Measurements from ENCODE around the gene ADD2. TPM values are rescaled to one million over a fixed set of nuclear protein-coding genes. Genes with fewer than 3 reads are reported as not detected.

Gene ADD2
- total RNA-seq, 1 donor from 2014 or later, result 4.8 TPM

DNA sequence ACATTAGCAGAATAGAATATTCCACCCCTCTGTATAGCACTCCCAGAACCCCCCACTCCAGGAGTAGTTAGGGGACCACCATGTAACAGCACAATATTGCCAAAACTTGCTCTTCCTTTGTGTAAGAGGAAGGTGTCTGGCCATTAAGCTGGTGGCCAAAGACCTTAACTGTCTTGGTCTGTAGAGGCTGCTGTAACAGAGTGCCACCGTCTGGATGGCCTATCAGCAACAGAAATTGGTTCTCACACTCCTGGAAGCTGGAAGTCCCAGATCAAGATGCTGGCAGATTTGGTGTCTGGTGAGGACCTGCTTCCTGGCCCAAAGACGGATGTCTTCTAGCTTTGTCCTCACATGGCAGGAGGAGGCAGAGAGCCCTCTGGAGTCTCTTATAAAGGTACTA is 152.8 kb downstream of the ADD2 start:
- DNase-seq (ENCODE audit: low read depth), result no peak
- no peak overlapping the region for H2AFZ ChIP-seq (ENCODE audit: low read depth, low read length)
- H3K4me3 ChIP-seq (ENCODE audit: insufficient read depth, low read depth, low read length), result no peak overlapping the region
- no peak overlapping the region for H3K4me2 ChIP-seq (ENCODE audit: low read length)
- no peaks in the 10 kb centered on the region for H3K9me3 ChIP-seq (ENCODE audit: insufficient read depth, low read depth, low read length)
- no peaks in the 10 kb centered on the region for H3K4me1 Mint-ChIP-seq (ENCODE audit: low read depth, unreplicated experiment)
- no peaks in the 10 kb centered on the region for H3K79me2 ChIP-seq (ENCODE audit: insufficient read depth, low read length)
- H3K27me3 ChIP-seq (ENCODE audit: insufficient read depth, low read length), result peaks cover 23% of the 10 kb centered on the region
- TF ChIP-seq CTCF (IDR thresholded peaks at IDR 0.05; ENCODE audit: insufficient read depth, low read depth, low read length), result no peak
- TF ChIP-seq EZH2 (IDR thresholded peaks at IDR 0.05; ENCODE audit: insufficient read depth, low read length), result no peak
- peaks cover 5% of the 10 kb centered on the region for H3K9me3 Mint-ChIP-seq (ENCODE audit: unreplicated experiment)
- peaks cover 30% of the 10 kb centered on the region for H3K27me3 Mint-ChIP-seq (ENCODE audit: low read depth, unreplicated experiment)
- no peaks in the 10 kb centered on the region for H3K36me3 Mint-ChIP-seq (ENCODE audit: low read depth, unreplicated experiment)
- H3K9ac ChIP-seq (ENCODE audit: low read length), result no peak overlapping the region
- H3K4me1 ChIP-seq (ENCODE audit: insufficient read depth, low read length), result no peaks in the 10 kb centered on the region
- H3K36me3 ChIP-seq (ENCODE audit: insufficient read depth, low read length), result no peaks in the 10 kb centered on the region
- no peak overlapping the region for H3K4me3 Mint-ChIP-seq (ENCODE audit: unreplicated experiment)
- no peak for FAIRE-seq
- H3K27ac ChIP-seq (ENCODE audit: low read depth, low read length), result no peak overlapping the region
- H4K20me1 ChIP-seq (ENCODE audit: insufficient read depth, low read length), result no peaks in the 10 kb centered on the region
- H3K27ac Mint-ChIP-seq (ENCODE audit: unreplicated experiment), result no peak overlapping the region

DNA sequence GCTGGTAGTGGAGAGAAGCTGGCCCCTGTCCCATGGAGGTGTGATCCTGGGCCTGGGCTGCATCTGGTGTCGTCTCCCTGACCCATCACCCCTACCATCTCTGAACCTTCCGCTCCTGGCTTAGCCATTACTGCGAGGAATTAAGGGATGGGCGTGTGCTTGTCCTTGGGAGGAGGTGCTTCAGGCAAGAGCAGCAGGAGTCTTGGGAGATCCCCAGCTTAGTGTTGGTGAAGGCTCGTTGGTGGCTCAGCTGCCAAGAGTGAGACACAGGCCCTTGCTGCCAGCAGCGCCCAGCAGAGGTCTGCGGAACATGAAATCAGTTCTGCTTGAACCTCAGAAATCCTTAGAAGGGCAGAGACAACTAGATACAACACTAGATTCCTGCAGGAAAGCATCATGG is 154.5 kb downstream of the ADD2 start:
- no peaks in the 10 kb centered on the region for H4K20me1 ChIP-seq (ENCODE audit: insufficient read depth, low read length)

More for the DNA sequence above, 154.5 kb downstream of the ADD2 start:
- TF ChIP-seq CTCF (IDR thresholded peaks at IDR 0.05; ENCODE audit: insufficient read depth, low read depth, low read length) (no peak), EZH2 (IDR thresholded peaks at IDR 0.05; ENCODE audit: insufficient read depth, low read length) (no peak)
- Mint-ChIP-seq H3K36me3 (ENCODE audit: low read depth, unreplicated experiment) (no peaks in the 10 kb centered on the region), H3K9me3 (ENCODE audit: unreplicated experiment) (peaks cover 4% of the 10 kb centered on the region), H3K27me3 (ENCODE audit: low read depth, unreplicated experiment) (peaks cover 22% of the 10 kb centered on the region), H3K4me1 (ENCODE audit: low read depth, unreplicated experiment) (no peaks in the 10 kb centered on the region), H3K4me3 (ENCODE audit: unreplicated experiment) (no peak overlapping the region), H3K27ac (ENCODE audit: unreplicated experiment) (no peak overlapping the region)
- H3K36me3 ChIP-seq (ENCODE audit: insufficient read depth, low read length), result no peaks in the 10 kb centered on the region
- H2AFZ ChIP-seq (ENCODE audit: low read depth, low read length), result no peak overlapping the region
- peaks cover 2% of the 10 kb centered on the region for H3K4me1 ChIP-seq (ENCODE audit: insufficient read depth, low read length)
- no peak for DNase-seq (ENCODE audit: low read depth)
- no peak overlapping the region for H3K9ac ChIP-seq (ENCODE audit: low read length)
- FAIRE-seq, result no peak
- H3K4me2 ChIP-seq (ENCODE audit: low read length), result no peak overlapping the region
- H3K4me3 ChIP-seq (ENCODE audit: insufficient read depth, low read depth, low read length), result no peak overlapping the region
- H3K27me3 ChIP-seq (ENCODE audit: insufficient read depth, low read length), result peaks cover 6% of the 10 kb centered on the region
- no peaks in the 10 kb centered on the region for H3K79me2 ChIP-seq (ENCODE audit: insufficient read depth, low read length)
- no peak overlapping the region for H3K27ac ChIP-seq (ENCODE audit: low read depth, low read length)
- no peaks in the 10 kb centered on the region for H3K9me3 ChIP-seq (ENCODE audit: insufficient read depth, low read depth, low read length)
